Measurements from ENCODE around the gene ZNF528. TPM values are rescaled to one million over a fixed set of nuclear protein-coding genes. Genes with fewer than 3 reads are reported as not detected.

Gene ZNF528
- total RNA-seq, 5 donors from 2014 or later (not counting 1 experiment from before 2014, with no cell fraction given): 18.7 to 36.5 (median 32.4) TPM

- Mint-ChIP-seq H3K4me1 (peaks cover 17 to 24% (median 21%) of the 10 kb centered on the region in 3 donors), H3K27ac (no peak overlapping the region), H3K36me3 (peaks cover 43% of the 10 kb centered on the region), H3K4me3 (no peak overlapping the region), H3K27me3 (peaks cover 0 to 2% of the 10 kb centered on the region in 2 donors), H3K9me3 (peaks cover 40 to 64% (median 57%) of the 10 kb centered on the region in 3 donors)
- ChIA-PET CTCF (no interaction called here), POLR2A (no interaction called here)
- Histone ChIP-seq H3K9me3 (peaks cover 6% of the 10 kb centered on the region), H3K4me3 (ENCODE audit: control insufficient read depth in 1 of 2, extremely low read depth in 1 of 2, low read length in 1 of 2) (no peak overlapping the region), H3K27ac (ENCODE audit: low read length) (no peak overlapping the region), H3K36me3 (ENCODE audit: control insufficient read depth in 2 of 2, extremely low read depth in 1 of 2, insufficient read depth in 1 of 2, low read length in 1 of 2) (no peaks in the 10 kb centered on the region), H3K27me3 (replicated peaks in 1 of 2; ENCODE audit: control insufficient read depth in 2 of 2, extremely low read depth in 1 of 2, insufficient read depth in 2 of 2, low read length in 1 of 2) (peaks cover 0 to 3% of the 10 kb centered on the region in 2 experiments), H3K4me1 (ENCODE audit: control insufficient read depth in 1 of 2, extremely low read depth in 1 of 2, insufficient read depth in 2 of 2, low read length in 2 of 2) (peaks cover 4 to 13% of the 10 kb centered on the region in 2 experiments)
- WGBS (ENCODE audit: insufficient coverage): 50% methylated on average over 41 of the region's 41 CpGs
- ATAC-seq (replicated peaks in 1 of 4) (no peak), DNase-seq (no peak)
Observed at GRCh38 chr19:52451241-52451640, 53.6 kb downstream of the ZNF528 start.

DNA sequence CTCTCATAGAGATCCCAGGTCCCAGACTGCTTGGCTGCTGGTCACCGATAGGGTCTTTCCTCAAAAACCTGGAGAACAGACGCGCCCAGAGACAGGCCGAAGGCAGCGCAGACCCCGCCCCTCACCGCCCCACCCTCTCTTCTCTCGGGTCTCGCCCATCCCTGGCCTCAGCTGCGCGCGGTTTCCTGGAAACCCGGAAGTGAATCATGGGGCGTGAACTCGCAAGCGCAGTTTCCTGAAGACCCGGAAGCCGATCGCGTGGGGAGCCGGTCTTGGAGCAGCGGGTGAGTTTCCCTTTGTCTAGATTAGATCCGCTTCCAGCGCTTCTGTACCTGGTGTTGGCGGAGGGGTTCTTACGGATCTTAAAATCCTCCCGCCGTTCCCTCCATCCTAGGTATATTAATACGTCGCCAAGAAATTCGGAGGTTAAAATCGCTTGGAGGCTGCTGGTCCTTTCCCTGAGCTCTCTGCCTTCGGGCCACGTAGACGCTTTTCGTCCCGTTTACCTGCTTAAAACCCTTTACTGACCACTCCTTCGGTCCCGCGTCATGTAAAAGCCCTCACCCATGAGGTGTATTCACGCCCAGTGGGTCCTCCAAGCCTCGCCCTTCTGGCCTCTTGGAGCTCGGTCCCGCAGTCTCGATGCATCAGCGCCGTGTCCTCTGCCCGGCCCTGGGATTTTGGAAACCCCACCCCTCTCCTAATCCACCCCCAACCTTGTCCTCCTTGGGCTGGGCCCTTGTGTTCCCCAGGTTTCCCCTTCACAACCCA, 55.9 kb downstream of the ZNF528 start, which contains the start of gene ZNF578:
Gene ZNF578, plus strand, starts transcription at position 230 of the 771 bp plus-strand sequence. CDS start 48,293 bp downstream, outside the sequence.
- Histone ChIP-seq H3K9me3 (peaks cover 14% of the 10 kb centered on the region), H3K36me3 (ENCODE audit: control insufficient read depth in 2 of 2, extremely low read depth in 1 of 2, insufficient read depth in 1 of 2, low read length in 1 of 2) (peaks cover 4 to 9% of the 10 kb centered on the region in 2 donors), H3K4me1 (ENCODE audit: control insufficient read depth in 1 of 2, extremely low read depth in 1 of 2, insufficient read depth in 2 of 2, low read length in 2 of 2) (peaks cover 4 to 13% of the 10 kb centered on the region in 2 experiments), H3K4me3 (ENCODE audit: control insufficient read depth in 1 of 2, extremely low read depth in 1 of 2, low read length in 1 of 2) (peak within 1 kb of the TSS; percentile 54 to 96), H3K27me3 (replicated peaks in 1 of 2; ENCODE audit: control insufficient read depth in 2 of 2, extremely low read depth in 1 of 2, insufficient read depth in 2 of 2, low read length in 1 of 2) (peaks cover 0 to 6% of the 10 kb centered on the region in 2 experiments), H3K27ac (ENCODE audit: low read length) (peak within 1 kb of the TSS; percentile 55)
- DNase-seq: peak; percentile 28 to 75 (median 60)
- Mint-ChIP-seq H3K9me3 (peaks cover 42 to 68% (median 61%) of the 10 kb centered on the region in 3 donors), H3K4me1 (peaks cover 17 to 25% (median 21%) of the 10 kb centered on the region in 3 donors), H3K4me3 (peak within 1 kb of the TSS; percentile 83 to 86 (median 84)), H3K36me3 (peaks cover 62% of the 10 kb centered on the region), H3K27ac (peak within 1 kb of the TSS; percentile 55 to 76), H3K27me3 (peaks cover 0 to 2% of the 10 kb centered on the region in 2 donors)
- WGBS (ENCODE audit: insufficient coverage): 10% methylated on average over 32 of the region's 48 CpGs
- ChIA-PET POLR2A (interaction anchor here in 1 of 2 donors (0.6 kb wide), 1 partner anchor 235 kb away, joined by 3 read pairs; no protein-coding TSS in a partner anchor), CTCF (no interaction called here)
- peak; percentile 43 to 95 (median 88) for ATAC-seq (replicated peaks in 1 of 4)

GRCh38 chr19:52464798-52465470, 67.3 kb downstream of the ZNF528 start:
- no peak overlapping the region for H3K27ac ChIP-seq (ENCODE audit: low read length)
- H3K4me3 Mint-ChIP-seq: no peak overlapping the region
- H3K9me3 ChIP-seq: peaks cover 17% of the 10 kb centered on the region
- H3K27ac Mint-ChIP-seq: no peak overlapping the region
- peaks cover 18 to 70% (median 59%) of the 10 kb centered on the region in 3 donors for H3K9me3 Mint-ChIP-seq
- DNase-seq: no peak
- ChIA-PET POLR2A (no interaction called here), CTCF (no interaction called here)
- WGBS (ENCODE audit: insufficient coverage): no CpG with 5 or more reads among the region's 14 CpGs
- no peaks in the 10 kb centered on the region for H3K27me3 Mint-ChIP-seq
- H3K4me1 Mint-ChIP-seq: no peaks in the 10 kb centered on the region
- H3K27me3 ChIP-seq (replicated peaks in 1 of 2; ENCODE audit: control insufficient read depth in 2 of 2, extremely low read depth in 1 of 2, insufficient read depth in 2 of 2, low read length in 1 of 2): no peaks in the 10 kb centered on the region
- no peak for ATAC-seq (replicated peaks in 1 of 4)
- no peak overlapping the region for H3K4me3 ChIP-seq (ENCODE audit: control insufficient read depth in 1 of 2, extremely low read depth in 1 of 2, low read length in 1 of 2)
- no peaks in the 10 kb centered on the region for H3K36me3 ChIP-seq (ENCODE audit: control insufficient read depth in 2 of 2, extremely low read depth in 1 of 2, insufficient read depth in 1 of 2, low read length in 1 of 2)
- peaks cover 52% of the 10 kb centered on the region for H3K36me3 Mint-ChIP-seq
- no peaks in the 10 kb centered on the region for H3K4me1 ChIP-seq (ENCODE audit: control insufficient read depth in 1 of 2, extremely low read depth in 1 of 2, insufficient read depth in 2 of 2, low read length in 2 of 2)

Other genes starting within 250 kb of the ZNF528 start
- 10 to 100 TPM; 27.6 to 43.9 (median 35.0) TPM for gene ZNF836, start 226.2 kb upstream of the ZNF528 start, total RNA-seq
- 100 to 1,000 TPM; 177 to 203 (median 191) TPM for gene PPP2R1A, start 207.8 kb upstream of the ZNF528 start, total RNA-seq
- gene ZNF766, start 128.3 kb upstream of the ZNF528 start, total RNA-seq: 10 to 100 TPM; 40.3 to 46.6 (median 42.0) TPM
- gene ZNF480, start 100.7 kb upstream of the ZNF528 start, total RNA-seq: 10 to 100 TPM in 4 of 5 donors, 1 to 10 TPM in 1; 9.3 to 22.1 (median 18.9) TPM
- gene ZNF610, start 61.6 kb upstream of the ZNF528 start, total RNA-seq: 1 to 10 TPM in 3 of 5 donors, under 1 TPM in 2; 0.51 to 5.4 (median 1.3) TPM
- gene ZNF880, start 27.9 kb upstream of the ZNF528 start, total RNA-seq: 10 to 100 TPM; 15.3 to 31.1 (median 28.5) TPM
- under 1 TPM in 1 of 5 donors, not detected in 4; 0.42 TPM for gene ZNF534, start 31.3 kb downstream of the ZNF528 start, total RNA-seq
- gene ZNF578, start 55.7 kb downstream of the ZNF528 start, total RNA-seq: 1 to 10 TPM in 4 of 5 donors, under 1 TPM in 1; 0.91 to 3.9 (median 3.2) TPM
- gene ZNF808, start 129.8 kb downstream of the ZNF528 start, total RNA-seq: 10 to 100 TPM; 26.5 to 46.7 (median 41.3) TPM
- 10 to 100 TPM; 18.5 to 39.4 (median 35.7) TPM for gene ZNF701, start 172.4 kb downstream of the ZNF528 start, total RNA-seq
- 10 to 100 TPM; 63.9 to 99.4 (median 84.6) TPM for gene ZNF83, start 240.5 kb downstream of the ZNF528 start, total RNA-seq

All from T-cell (primary cell).